OCI-LY1 (cell line): ENCODE measurements around the gene STARD5.

ENCODE experiments used
- H2AFZ ChIP-seq: fragments of 200-600 bp; sonication (generic), shearing (Covaris generic); 2 replicates; pipeline ENCODE4 v1.6.0; 2014; ENCODE audit warnings: antibody characterized with exemption, mild to moderate bottlenecking, low read length
- H3F3A ChIP-seq: fragments of 200-600 bp; sonication (generic), shearing (Covaris generic); 2 replicates; pipeline ENCODE4 v1.6.0; 2014; ENCODE audit warnings: mild to moderate bottlenecking, antibody characterized with exemption, low read length, moderate library complexity; ENCODE audit not compliant: insufficient read depth
- H3K27ac ChIP-seq: fragments of 200-600 bp; sonication (generic); 2 replicates; pipeline ENCODE4 v1.5.1; 2014; ENCODE audit warnings: low read length, mixed run types, mild to moderate bottlenecking, low read depth; ENCODE audit not compliant: poor library complexity, severe bottlenecking
- H3K27me3 ChIP-seq: fragments of 200-600 bp; sonication (generic); 2 replicates; pipeline ENCODE4 v1.6.0; 2014; ENCODE audit warnings: antibody characterized with exemption, mild to moderate bottlenecking, low read length, moderate library complexity; ENCODE audit not compliant: insufficient read depth
- H3K36me3 ChIP-seq: fragments of 200-600 bp; sonication (generic); 2 replicates; pipeline ENCODE4 v1.6.1; 2014; ENCODE audit warnings: mild to moderate bottlenecking, antibody characterized with exemption, low read length, moderate library complexity, mixed read lengths; ENCODE audit not compliant: insufficient read depth
- H3K4me1 ChIP-seq: fragments of 200-600 bp; sonication (generic); 2 replicates; pipeline ENCODE4 v1.5.1; 2014; ENCODE audit warnings: mild to moderate bottlenecking, low read length, moderate library complexity; ENCODE audit not compliant: insufficient read depth, severe bottlenecking
- H3K4me2 ChIP-seq: fragments of 200-600 bp; sonication (generic), shearing (Covaris generic); 2 replicates; pipeline ENCODE4 v1.6.1; 2014; ENCODE audit warnings: low read length
- H3K4me3 ChIP-seq: fragments of 200-600 bp; sonication (generic); 2 replicates; pipeline ENCODE4 v1.5.1; 2014; ENCODE audit warnings: low read length, low read depth, mild to moderate bottlenecking, mixed read lengths; ENCODE audit not compliant: poor library complexity, severe bottlenecking
- H3K79me2 ChIP-seq: fragments of 200-600 bp; shearing (Covaris generic); 2 replicates; pipeline ENCODE4 v1.6.1; 2016; ENCODE audit warnings: mixed run types, low read length, mixed read lengths; ENCODE audit not compliant: insufficient read depth
- H3K9ac ChIP-seq: fragments of 200-600 bp; sonication (generic), shearing (Covaris generic); 2 replicates; pipeline ENCODE4 v1.6.1; 2014; ENCODE audit warnings: mild to moderate bottlenecking, low read length, mixed read lengths
- H3K9me2 ChIP-seq: fragments of 200-600 bp; sonication (generic), shearing (Covaris generic); 2 replicates; pipeline ENCODE4 v1.6.1; 2014; ENCODE audit warnings: low read depth, mild to moderate bottlenecking, low read length, mixed read lengths
- H3K9me3 ChIP-seq: fragments of 200-600 bp; shearing (Covaris generic); 2 replicates; pipeline ENCODE4 v1.6.1; 2014; ENCODE audit warnings: low read length, mixed read lengths
- H4K20me1 ChIP-seq: fragments of 200-600 bp; sonication (generic), shearing (Covaris generic); 2 replicates; pipeline ENCODE4 v1.6.0; 2016; ENCODE audit warnings: mild to moderate bottlenecking, low read length; ENCODE audit not compliant: insufficient read depth
- CTCF ChIP-seq: fragments of 200-600 bp; sonication (generic), shearing (Covaris generic); IDR thresholded peaks from 2 replicates; pipeline ENCODE4 v1.5.1; 2017; ENCODE audit warnings: mild to moderate bottlenecking, antibody characterized with exemption, low read length, moderate library complexity, mixed read lengths
- EZH2 ChIP-seq: fragments of 200-600 bp; sonication (generic), shearing (Covaris generic); IDR thresholded peaks from 2 replicates; pipeline ENCODE4 v1.8.0; 2017; ENCODE audit warnings: borderline replicate concordance, mixed run types, mild to moderate bottlenecking, antibody characterized with exemption, low read length, moderate library complexity, mixed read lengths

Gene STARD5

DNA sequence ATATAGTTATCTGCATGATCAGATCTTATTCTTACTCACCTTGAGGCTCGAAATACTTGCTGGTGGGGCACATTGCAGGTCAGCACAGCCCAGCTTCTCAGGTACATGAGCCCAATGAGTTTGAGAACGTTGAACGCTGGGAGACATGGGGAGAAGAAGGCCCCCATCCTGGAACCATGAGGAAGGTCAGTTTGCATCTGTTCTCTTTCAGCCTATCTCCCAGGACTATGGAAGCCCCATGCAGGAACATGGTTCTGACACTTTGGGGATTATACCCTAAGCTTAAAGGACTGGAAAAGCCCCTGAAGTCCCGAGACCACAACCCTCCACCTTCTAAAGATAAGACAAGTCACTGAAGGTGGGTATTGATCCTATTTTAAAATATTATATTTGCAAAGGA lies 17.4 kb upstream of the STARD5 start:
- no peak overlapping the region for H2AFZ ChIP-seq
- TF ChIP-seq EZH2: no peak
- H3K79me2 ChIP-seq: no peaks in the 10 kb centered on the region
- no peaks in the 10 kb centered on the region for H3F3A ChIP-seq
- no peaks in the 10 kb centered on the region for H4K20me1 ChIP-seq
- H3K27me3 ChIP-seq: no peaks in the 10 kb centered on the region
- no peaks in the 10 kb centered on the region for H3K36me3 ChIP-seq
- no peak overlapping the region for H3K9ac ChIP-seq
- H3K4me3 ChIP-seq: no peak overlapping the region
- H3K4me1 ChIP-seq: no peaks in the 10 kb centered on the region
- H3K27ac ChIP-seq: no peak overlapping the region
- H3K9me2 ChIP-seq: no peaks in the 10 kb centered on the region
- H3K9me3 ChIP-seq: no peaks in the 10 kb centered on the region
- H3K4me2 ChIP-seq: no peak overlapping the region

- H3K4me3 ChIP-seq: no peak overlapping the region
- no peaks in the 10 kb centered on the region for H3K79me2 ChIP-seq
- no peak overlapping the region for H3K4me2 ChIP-seq
- no peak overlapping the region for H2AFZ ChIP-seq
- H3K27me3 ChIP-seq: no peaks in the 10 kb centered on the region
- no peaks in the 10 kb centered on the region for H3K4me1 ChIP-seq
- H3K9me2 ChIP-seq: no peaks in the 10 kb centered on the region
- H3K9me3 ChIP-seq: no peaks in the 10 kb centered on the region
- TF ChIP-seq EZH2 (no peak), CTCF (no peak)
- H3K9ac ChIP-seq: no peak overlapping the region
- no peak overlapping the region for H3K27ac ChIP-seq
- H3K36me3 ChIP-seq: no peaks in the 10 kb centered on the region
- H4K20me1 ChIP-seq: no peaks in the 10 kb centered on the region
- no peaks in the 10 kb centered on the region for H3F3A ChIP-seq
Measured at GRCh38 chr15:81339851-81340250, 15.9 kb upstream of the STARD5 start.

GRCh38 chr15:81339321-81339720 lies 15.4 kb upstream of the STARD5 start:
- Histone ChIP-seq H4K20me1 (no peaks in the 10 kb centered on the region), H3K27me3 (no peaks in the 10 kb centered on the region), H3K9me3 (no peaks in the 10 kb centered on the region), H3K4me2 (no peak overlapping the region), H3F3A (no peaks in the 10 kb centered on the region), H3K9ac (no peak overlapping the region), H3K27ac (no peak overlapping the region), H3K36me3 (no peaks in the 10 kb centered on the region), H3K79me2 (no peaks in the 10 kb centered on the region), H3K4me1 (no peaks in the 10 kb centered on the region), H3K9me2 (no peaks in the 10 kb centered on the region), H2AFZ (no peak overlapping the region), H3K4me3 (no peak overlapping the region)
- TF ChIP-seq EZH2: no peak
- no peak for TF ChIP-seq CTCF

GRCh38 chr15:81338170-81339007 lies 14.4 kb upstream of the STARD5 start:
- no peak overlapping the region for H3K4me3 ChIP-seq
- no peaks in the 10 kb centered on the region for H3K27me3 ChIP-seq
- TF ChIP-seq EZH2 (no peak), CTCF (no peak)
- H3K4me2 ChIP-seq: no peak overlapping the region
- no peaks in the 10 kb centered on the region for H3K9me2 ChIP-seq
- H4K20me1 ChIP-seq: no peaks in the 10 kb centered on the region
- no peaks in the 10 kb centered on the region for H3K79me2 ChIP-seq
- H2AFZ ChIP-seq: no peak overlapping the region
- no peak overlapping the region for H3K9ac ChIP-seq
- no peaks in the 10 kb centered on the region for H3K4me1 ChIP-seq
- no peaks in the 10 kb centered on the region for H3K9me3 ChIP-seq
- no peak overlapping the region for H3K27ac ChIP-seq
- no peaks in the 10 kb centered on the region for H3K36me3 ChIP-seq
- no peaks in the 10 kb centered on the region for H3F3A ChIP-seq
